Keratinocyte (primary cell): ENCODE data around the gene DDX42.
"Not testable (repeated sequence)": the region's sequence is repeated elsewhere in the genome, so short reads cannot be mapped to it uniquely, and the experiment has no call there.

Experiments used
- CTCF ChIP-seq, 3 experiments: IDR thresholded peaks in 1 of 3; conservative IDR thresholded peaks in 1 of 3; optimal IDR thresholded peaks in 1 of 3; 2 replicates in 2 of 3; 3 replicates in 1 of 3; pipeline versions ENCODE3 to v1.5.1; 2011; ENCODE audit warnings: low read length in 3 of 3, mild to moderate bottlenecking in 3 of 3, moderate library complexity in 2 of 3, control low read depth in 1 of 3, inconsistent platforms in 1 of 3; ENCODE audit not compliant: insufficient read depth in 2 of 3; ENCODE audit errors: extremely low read depth in 1 of 3
- EZH2 ChIP-seq: IDR thresholded peaks from one replicate; pipeline ENCODE4 v1.6.1; 2012; ENCODE audit warnings: inconsistent platforms, mild to moderate bottlenecking, low read length, moderate library complexity

GRCh38 chr17:63796375-63796774 is 22.4 kb downstream of the DDX42 start:
- not testable (repeated sequence) for TF ChIP-seq CTCF (optimal IDR thresholded peaks at IDR 0.05 in 1 of 3, IDR thresholded peaks at IDR 0.05 in 1 of 3, conservative IDR thresholded peaks at IDR 0.05 in 1 of 3; ENCODE audit: extremely low read depth in 1 of 3, insufficient read depth in 2 of 3, low read length in 3 of 3); EZH2
